ENCODE data around the gene FBXO36. TPM values are rescaled to one million over a fixed set of nuclear protein-coding genes. Genes with fewer than 3 reads are reported as not detected.

Gene FBXO36
- total RNA-seq, 1 experiment from 2014 or later = 3.0 TPM

GRCh38 chr2:229920011-229920641 lies 2.2 kb upstream of the FBXO36 start:
- Mint-ChIP-seq H3K27ac (peak overlapping the region; percentile 44 to 99 (median 99)), H3K9me3 (no peaks in the 10 kb centered on the region; a peak in 1 of 5 replicates), H3K4me1 (peaks cover 11 to 16% of the 10 kb centered on the region in 2 experiments), H3K27me3 (ENCODE audit: low read depth) (no peaks in the 10 kb centered on the region), H3K36me3 (ENCODE audit: insufficient read depth in 1 of 3, low read depth in 3 of 3) (peaks cover 9 to 24% (median 21%) of the 10 kb centered on the region in 3 experiments; a peak in 6 of 7 replicates), H3K4me3 (peak overlapping the region; percentile 97 to 100)
- Histone ChIP-seq H4K20me1 (ENCODE audit: control insufficient read depth, insufficient read depth, insufficient read length) (no peaks in the 10 kb centered on the region), H2BK20ac (ENCODE audit: low read depth, low read length, poor library complexity, severe bottlenecking) (no peak overlapping the region), H2BK15ac (ENCODE audit: low read depth, low read length) (no peak overlapping the region), H4K5ac (ENCODE audit: insufficient read length, low read depth, low read length) (no peak overlapping the region), H3K4me1 (ENCODE audit: insufficient read depth, low read length) (no peaks in the 10 kb centered on the region; the same call in 1 of the 2 replicates), H3K9me3 (ENCODE audit: control insufficient read depth, low read depth, low read length) (no peaks in the 10 kb centered on the region), H2BK120ac (ENCODE audit: low read depth, low read length, poor library complexity, severe bottlenecking) (no peak overlapping the region), H2BK12ac (ENCODE audit: insufficient read length, low read depth, low read length) (no peak overlapping the region), H4K8ac (replicated peaks; ENCODE audit: insufficient read length, low read depth, low read length) (no peak overlapping the region), H3K9ac (ENCODE audit: extremely low read depth, insufficient read length, low read length) (peak overlapping the region; percentile 61), H3K27me3 (ENCODE audit: insufficient read depth, low read length) (no peaks in the 10 kb centered on the region), H3K79me1 (ENCODE audit: insufficient read depth, low read depth, low read length, poor library complexity, severe bottlenecking) (peaks cover 7% of the 10 kb centered on the region), H3K56ac (ENCODE audit: insufficient read length, low read depth, low read length) (no peak overlapping the region), H3T11ph (ENCODE audit: low read length) (no peak overlapping the region), H3K4ac (ENCODE audit: low read depth, low read length) (no peak overlapping the region), H4K91ac (ENCODE audit: insufficient read length, low read depth, low read length) (no peak overlapping the region), H2BK5ac (ENCODE audit: insufficient read length, low read length) (no peak overlapping the region), H2AK5ac (ENCODE audit: insufficient read length, low read length) (no peak overlapping the region), H3K14ac (ENCODE audit: insufficient read depth, low read length) (no peak overlapping the region; the same call in 1 of the 2 replicates), H3K23ac (ENCODE audit: insufficient read length, low read depth, low read length) (no peak overlapping the region), H3K18ac (ENCODE audit: insufficient read length, low read depth, low read length) (no peak overlapping the region), H3K79me2 (ENCODE audit: insufficient read depth, low read length) (peaks cover 41% of the 10 kb centered on the region; the same call in 1 of the 2 replicates), H2AFZ (ENCODE audit: low read length) (no peak overlapping the region), H3K27ac (ENCODE audit: insufficient read length, low read depth, low read length) (no peak overlapping the region), H3K4me2 (ENCODE audit: insufficient read depth, insufficient read length, low read length) (peak overlapping the region; percentile 100), H3K23me2 (ENCODE audit: insufficient read length, low read depth, low read length, poor library complexity, severe bottlenecking) (peaks cover 17% of the 10 kb centered on the region)
- TF ChIP-seq CTCF (conservative IDR thresholded peaks at IDR 0.05) = no peak
- no CpG with 5 or more reads among the region's 20 CpGs for WGBS (ENCODE audit: extremely low coverage, insufficient read length, low lambda C conversion rate)
- no peak for DNase-seq

Measured in H9 (cell line).